COLO668 (cell line): Measurements from ENCODE around the gene DHRS2.

Source experiments
- DNase-seq: peaks from one replicate; lab custom pipeline; 2025; ENCODE audit not compliant: unreplicated experiment; lab: John Stamatoyannopoulos, UW

Gene DHRS2

GRCh38 chr14:23612354-23612732, 23.8 kb upstream of the DHRS2 start:
- peak; percentile 21 for DNase-seq

GRCh38 chr14:23612802-23613201, 23.4 kb upstream of the DHRS2 start:
- no peak for DNase-seq

- DNase-seq, result peak; percentile 42
Measured at GRCh38 chr14:23613242-23614070, 22.7 kb upstream of the DHRS2 start.

GRCh38 chr14:23614395-23614828, 21.8 kb upstream of the DHRS2 start:
- no peak for DNase-seq

GRCh38 chr14:23615856-23616255, 20.3 kb upstream of the DHRS2 start:
- no peak for DNase-seq

- DNase-seq, result no peak
Measured at GRCh38 chr14:23617539-23617938, 18.6 kb upstream of the DHRS2 start.

- DNase-seq, result no peak
Measured at GRCh38 chr14:23618415-23618988, 17.7 kb upstream of the DHRS2 start.

- no peak for DNase-seq
Measured at GRCh38 chr14:23620177-23620702, 15.9 kb upstream of the DHRS2 start.

- DNase-seq, result no peak
Measured at GRCh38 chr14:23621204-23621931, 14.8 kb upstream of the DHRS2 start.

- no peak for DNase-seq
Measured at GRCh38 chr14:23621932-23622730, 14.0 kb upstream of the DHRS2 start.

- DNase-seq, result no peak
Measured at GRCh38 chr14:23622990-23623389, 13.2 kb upstream of the DHRS2 start.

- no peak for DNase-seq
Measured at GRCh38 chr14:23623962-23624361, 12.2 kb upstream of the DHRS2 start.

GRCh38 chr14:23624830-23625404, 11.2 kb upstream of the DHRS2 start:
- no peak for DNase-seq

GRCh38 chr14:23626946-23627345, 9.2 kb upstream of the DHRS2 start:
- DNase-seq, result no peak

- DNase-seq, result no peak
Measured at GRCh38 chr14:23627961-23628360, 8.2 kb upstream of the DHRS2 start.

- DNase-seq, result no peak
Measured at GRCh38 chr14:23629204-23629603, 7.0 kb upstream of the DHRS2 start.

GRCh38 chr14:23629832-23630396, 6.2 kb upstream of the DHRS2 start:
- no peak for DNase-seq

GRCh38 chr14:23630687-23631086, 5.5 kb upstream of the DHRS2 start:
- DNase-seq, result no peak

- no peak for DNase-seq
Measured at GRCh38 chr14:23631234-23631633, 4.9 kb upstream of the DHRS2 start.
